ENCODE data around the gene C1orf21. TPM values are rescaled to one million over a fixed set of nuclear protein-coding genes. Genes with fewer than 3 reads are reported as not detected.

C1orf21 gene
- polyA plus RNA-seq, 1 donor (not counting 4 experiments of a cell fraction or from before 2014, with no cell fraction given) = 44.3 TPM

GRCh38 chr1:184606786-184607185 is 220.0 kb downstream of the C1orf21 start:
- DNase-seq (ENCODE audit: low read depth, low spot score) (no peak), FAIRE-seq (no peak)
- Histone ChIP-seq H3K79me2 (ENCODE audit: control insufficient read depth, insufficient read depth, low read length) (no peaks in the 10 kb centered on the region), H3K27me3 (ENCODE audit: control insufficient read depth, extremely low read depth, insufficient read depth, low read length) (no peaks in the 10 kb centered on the region), H3K9ac (ENCODE audit: control insufficient read depth, extremely low read depth, insufficient read depth, low read length) (no peak overlapping the region), H3K9me1 (ENCODE audit: control insufficient read depth, extremely low read depth, insufficient read depth, low read length) (no peaks in the 10 kb centered on the region), H3K4me1 (ENCODE audit: control insufficient read depth, extremely low read depth, insufficient read depth, low read length) (peaks cover 7% of the 10 kb centered on the region), H3K4me2 (ENCODE audit: control insufficient read depth, extremely low read depth, insufficient read depth, low read depth, low read length) (no peak overlapping the region), H2AFZ (ENCODE audit: control insufficient read depth, low read length) (no peak overlapping the region), H4K20me1 (ENCODE audit: control insufficient read depth, extremely low read depth, insufficient read depth, low read length) (no peaks in the 10 kb centered on the region), H3K36me3 (ENCODE audit: control insufficient read depth in 2 of 2, extremely low read depth in 1 of 2, insufficient read depth in 2 of 2, low read length in 2 of 2) (no peaks in the 10 kb centered on the region), H3K4me3 (ENCODE audit: control insufficient read depth in 2 of 3, extremely low read depth in 1 of 3, insufficient read depth in 2 of 3, low read depth in 1 of 3, low read length in 3 of 3) (no peak overlapping the region), H3K27ac (ENCODE audit: control insufficient read depth, insufficient read depth, low read length) (no peak overlapping the region), H3K9me3 (ENCODE audit: control insufficient read depth, low read depth, low read length) (no peaks in the 10 kb centered on the region)
- TF ChIP-seq CTCF (optimal IDR thresholded peaks at IDR 0.05 in 1 of 3, IDR thresholded peaks at IDR 0.05 in 1 of 3, conservative IDR thresholded peaks at IDR 0.05 in 1 of 3; ENCODE audit: extremely low read depth in 1 of 3, insufficient read depth in 2 of 3, low read length in 3 of 3) (no peak), EZH2 (IDR thresholded peaks at IDR 0.05; ENCODE audit: low read length) (no peak)
- dilution Hi-C loops (cut with MboI; ENCODE audit: extremely low pct_ligation_motif_present, low sequenced_read_pairs) = no loop called here

GRCh38 chr1:184608581-184608980 is 221.8 kb downstream of the C1orf21 start:
- H3K9me3 ChIP-seq (ENCODE audit: control insufficient read depth, low read depth, low read length) = no peaks in the 10 kb centered on the region
- dilution Hi-C loops (cut with MboI; ENCODE audit: extremely low pct_ligation_motif_present, low sequenced_read_pairs) = no loop called here
- TF ChIP-seq CTCF (optimal IDR thresholded peaks at IDR 0.05 in 1 of 3, IDR thresholded peaks at IDR 0.05 in 1 of 3, conservative IDR thresholded peaks at IDR 0.05 in 1 of 3; ENCODE audit: extremely low read depth in 1 of 3, insufficient read depth in 2 of 3, low read length in 3 of 3) (no peak), EZH2 (IDR thresholded peaks at IDR 0.05; ENCODE audit: low read length) (no peak)
- FAIRE-seq = no peak
- H3K79me2 ChIP-seq (ENCODE audit: control insufficient read depth, insufficient read depth, low read length) = no peaks in the 10 kb centered on the region
- H3K9ac ChIP-seq (ENCODE audit: control insufficient read depth, extremely low read depth, insufficient read depth, low read length) = no peak overlapping the region
- no peaks in the 10 kb centered on the region for H3K36me3 ChIP-seq (ENCODE audit: control insufficient read depth in 2 of 2, extremely low read depth in 1 of 2, insufficient read depth in 2 of 2, low read length in 2 of 2)
- no peaks in the 10 kb centered on the region for H4K20me1 ChIP-seq (ENCODE audit: control insufficient read depth, extremely low read depth, insufficient read depth, low read length)
- H3K4me3 ChIP-seq (ENCODE audit: control insufficient read depth in 2 of 3, extremely low read depth in 1 of 3, insufficient read depth in 2 of 3, low read depth in 1 of 3, low read length in 3 of 3) = no peak overlapping the region
- H3K27me3 ChIP-seq (ENCODE audit: control insufficient read depth, extremely low read depth, insufficient read depth, low read length) = no peaks in the 10 kb centered on the region
- H3K9me1 ChIP-seq (ENCODE audit: control insufficient read depth, extremely low read depth, insufficient read depth, low read length) = no peaks in the 10 kb centered on the region
- H3K4me2 ChIP-seq (ENCODE audit: control insufficient read depth, extremely low read depth, insufficient read depth, low read depth, low read length) = no peak overlapping the region
- no peak overlapping the region for H2AFZ ChIP-seq (ENCODE audit: control insufficient read depth, low read length)
- no peak for DNase-seq (ENCODE audit: low read depth, low spot score)
- H3K4me1 ChIP-seq (ENCODE audit: control insufficient read depth, extremely low read depth, insufficient read depth, low read length) = peaks cover 8% of the 10 kb centered on the region
- no peak overlapping the region for H3K27ac ChIP-seq (ENCODE audit: control insufficient read depth, insufficient read depth, low read length)
